GM18511 (cell line): ENCODE data around the gene TLR7.

ENCODE experiments used
- ATAC-seq: cut with Tn5 transposase; IDR thresholded peaks from one replicate; pipeline ENCODE4 v1.9.1; 2021; ENCODE audit warnings: mild to moderate bottlenecking, moderate library complexity; ENCODE audit not compliant: unreplicated experiment

The TLR7 gene

GRCh38 chrX:12922599-12922919, 55.7 kb downstream of the TLR7 start:
- no peak for ATAC-seq

DNA sequence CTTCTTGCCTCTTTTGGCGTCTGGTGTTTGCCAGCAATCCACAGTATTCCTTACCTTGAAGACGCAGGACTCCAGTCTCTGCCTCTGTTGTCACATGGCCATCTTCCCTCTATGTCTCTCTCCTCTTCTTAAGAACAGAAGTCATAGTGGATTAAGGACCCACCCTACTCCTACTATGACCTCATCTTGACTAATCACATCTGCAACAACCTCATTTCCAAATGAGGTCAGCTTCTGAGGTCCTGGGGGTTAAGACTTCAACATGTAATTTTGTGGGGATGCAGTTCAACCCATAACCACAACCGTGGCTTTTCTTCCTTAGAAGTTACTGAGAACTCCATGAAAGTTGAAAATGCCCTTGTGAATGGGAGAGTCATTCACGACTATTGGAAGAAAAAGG, 62.8 kb downstream of the TLR7 start:
- ATAC-seq = no peak

DNA sequence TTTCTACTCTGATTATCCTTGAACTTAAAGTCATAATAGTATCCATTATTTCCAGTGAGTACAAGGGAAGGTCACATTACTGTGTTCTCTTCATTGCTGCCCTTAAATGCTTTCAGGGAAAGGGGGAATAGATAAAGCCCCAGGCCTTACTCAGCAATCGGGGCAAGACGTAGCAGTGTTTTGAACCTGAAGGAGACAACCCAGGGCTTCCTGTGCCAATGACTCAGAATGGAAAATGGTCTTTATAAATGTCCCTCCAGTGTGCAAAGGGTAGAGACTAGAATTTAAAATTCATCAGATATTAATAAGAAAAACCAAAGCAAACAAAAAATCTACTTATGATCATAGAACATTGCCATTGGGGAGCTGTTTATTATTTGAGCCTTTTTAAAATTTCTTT, 63.3 kb downstream of the TLR7 start:
- no peak for ATAC-seq

DNA sequence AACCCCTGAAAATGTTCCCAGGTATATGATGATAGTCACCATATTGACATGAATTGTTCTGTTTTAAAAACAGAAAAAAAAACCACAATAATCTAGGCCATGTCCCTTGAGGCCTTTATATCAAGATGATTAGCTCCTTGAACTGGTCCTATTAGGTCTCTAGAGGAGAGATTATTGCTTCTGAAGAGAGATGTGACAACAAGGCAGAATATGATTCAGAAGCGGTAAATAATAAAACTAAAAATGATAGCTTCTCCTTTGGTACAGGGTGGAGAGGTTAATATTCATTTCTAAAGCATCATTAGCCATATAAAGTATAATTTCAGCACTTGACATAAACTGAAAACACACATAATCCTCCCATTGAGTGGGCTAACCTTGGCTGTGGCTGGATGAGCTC, 65.4 kb downstream of the TLR7 start:
- no peak for ATAC-seq

GRCh38 chrX:12934850-12935249, 68.0 kb downstream of the TLR7 start:
- ATAC-seq = no peak

GRCh38 chrX:12936947-12937346, 70.1 kb downstream of the TLR7 start:
- ATAC-seq = no peak
